NCI-H2196 treated with DMSO at 0.1 percent for 48 hours (cell line): ENCODE measurements around the gene GPX8.

Experiments used
- DNase-seq: peaks from one replicate; lab custom pipeline; 2025; ENCODE audit not compliant: unreplicated experiment; lab: John Stamatoyannopoulos, UW

The GPX8 gene

DNA sequence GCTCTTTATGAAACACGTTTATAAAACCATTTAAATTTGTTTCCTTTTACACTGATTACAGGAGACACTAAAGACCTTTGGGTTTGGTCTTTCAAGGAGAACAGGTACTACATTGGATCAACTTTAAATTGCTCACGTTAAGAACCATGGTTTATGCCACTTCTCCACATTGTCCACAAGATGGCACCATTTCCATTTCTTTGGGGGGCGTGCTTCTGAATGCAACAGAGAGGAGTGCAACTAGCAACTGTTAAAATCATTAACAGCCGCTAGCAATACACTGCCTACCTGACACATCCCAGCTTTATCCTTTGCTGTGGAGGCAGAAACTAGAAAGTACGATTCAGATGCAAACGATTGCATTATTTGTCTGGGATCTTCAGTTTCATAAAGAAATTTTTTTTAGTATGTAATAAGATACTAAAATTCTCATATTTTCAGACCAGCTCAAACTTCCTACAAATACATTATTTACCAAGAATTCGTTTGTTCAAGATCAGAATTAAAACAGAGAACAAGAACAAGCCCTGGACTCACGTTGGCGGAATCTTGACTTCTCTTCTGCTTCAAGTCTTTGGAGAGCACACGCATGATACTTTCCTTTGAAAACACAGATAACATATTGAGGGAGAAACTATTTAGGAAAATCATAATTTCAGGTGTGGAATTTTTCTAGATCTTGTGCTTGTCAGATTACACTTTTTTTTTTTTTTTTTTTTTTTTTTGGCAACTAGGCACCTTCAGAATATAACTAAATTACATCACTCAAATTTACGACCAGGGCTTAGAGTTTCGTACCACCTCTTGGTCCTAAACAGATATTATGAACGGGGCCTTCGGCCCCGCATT is 12.3 kb downstream of the GPX8 start:
- peak; percentile 29 for DNase-seq

DNA sequence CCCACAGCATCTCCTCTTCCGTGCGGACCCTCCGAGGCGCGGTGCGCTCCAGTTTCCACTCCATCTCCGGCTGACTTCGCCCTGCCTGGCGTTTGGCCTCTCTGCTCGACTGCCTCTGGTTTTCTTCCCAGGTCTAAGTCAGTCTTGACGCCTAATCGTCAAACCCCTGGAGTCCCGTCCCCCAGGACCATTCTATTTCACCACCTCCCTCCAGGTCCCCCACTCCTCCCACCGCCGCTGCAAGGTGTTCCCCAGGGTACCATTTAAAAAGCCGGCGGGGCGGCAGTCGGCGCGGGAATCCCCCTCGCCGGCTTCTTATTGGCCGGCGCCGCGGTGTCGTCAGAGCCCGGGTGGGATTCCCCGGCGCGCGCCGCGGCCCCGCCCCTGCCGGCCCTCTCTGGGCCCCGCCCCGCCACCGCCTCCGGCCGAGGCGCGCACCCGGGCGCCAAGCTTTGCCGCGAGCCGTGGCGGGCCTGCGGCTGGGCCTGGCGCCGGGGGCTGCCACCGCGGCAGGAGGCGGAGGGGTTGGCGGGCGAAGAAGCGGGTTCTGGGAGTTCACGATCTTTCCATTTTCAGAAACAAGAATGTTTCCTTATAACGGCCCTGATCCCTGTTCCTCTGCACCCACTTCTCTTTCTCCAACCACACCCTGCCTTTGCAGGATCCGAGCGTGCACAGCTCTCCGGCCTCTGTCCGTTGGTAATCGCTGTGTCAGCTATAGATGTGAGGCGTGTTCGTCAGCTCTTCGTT is 13.1 kb downstream of the GPX8 start, which contains the start of gene CDC20B:
Gene CDC20B (minus strand): TSS at position 241 of the 750 bp plus-strand sequence. CDS start 177 bp downstream, at position 64.
- DNase-seq, result peak; percentile 15

DNA sequence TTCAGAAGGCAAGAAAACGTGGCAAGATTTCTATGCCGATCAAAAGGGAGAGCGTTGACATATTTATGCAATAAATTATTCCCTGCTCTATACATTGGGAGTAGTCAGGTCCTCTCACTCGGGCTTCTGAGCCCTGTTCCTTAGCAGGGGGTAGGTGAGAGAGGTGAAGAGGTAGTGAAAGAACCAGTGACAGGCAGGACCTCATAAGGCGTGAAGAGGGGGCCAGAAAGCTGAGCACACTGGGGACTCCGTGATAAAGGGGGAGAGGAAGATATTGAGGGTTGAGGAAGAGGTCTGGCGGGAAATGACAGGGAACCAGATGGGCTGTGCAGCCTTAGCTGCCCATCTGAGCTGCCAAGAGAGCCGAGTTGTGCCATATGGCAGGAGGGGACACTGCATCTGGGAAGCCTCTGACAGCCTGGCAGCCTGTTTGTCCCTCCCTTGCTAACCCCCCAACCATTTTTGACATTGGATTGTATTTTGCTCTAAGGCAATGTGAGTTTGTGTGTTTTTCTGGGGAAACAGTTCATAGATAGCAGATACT is 13.8 kb downstream of the GPX8 start:
- no peak for DNase-seq

DNA sequence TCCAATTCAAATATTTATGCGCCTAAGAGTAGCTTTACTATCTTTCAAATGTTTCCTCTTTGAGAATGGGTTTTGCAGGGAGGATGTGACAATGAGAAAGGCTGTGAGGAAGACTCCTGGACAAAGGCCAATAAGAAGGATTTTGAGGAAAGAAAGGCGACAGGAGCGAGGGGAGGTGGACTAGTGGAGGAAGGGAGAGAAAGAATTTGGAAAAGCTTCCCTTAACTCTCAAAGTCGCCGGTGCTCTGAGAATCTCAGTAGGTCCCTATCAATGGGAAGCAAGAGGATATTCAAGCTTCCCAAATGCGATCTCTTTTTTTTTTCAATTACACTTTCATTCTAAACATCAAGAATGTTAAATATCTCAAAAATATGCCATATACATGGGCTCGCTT is 15.8 kb downstream of the GPX8 start:
- DNase-seq, result no peak

DNA sequence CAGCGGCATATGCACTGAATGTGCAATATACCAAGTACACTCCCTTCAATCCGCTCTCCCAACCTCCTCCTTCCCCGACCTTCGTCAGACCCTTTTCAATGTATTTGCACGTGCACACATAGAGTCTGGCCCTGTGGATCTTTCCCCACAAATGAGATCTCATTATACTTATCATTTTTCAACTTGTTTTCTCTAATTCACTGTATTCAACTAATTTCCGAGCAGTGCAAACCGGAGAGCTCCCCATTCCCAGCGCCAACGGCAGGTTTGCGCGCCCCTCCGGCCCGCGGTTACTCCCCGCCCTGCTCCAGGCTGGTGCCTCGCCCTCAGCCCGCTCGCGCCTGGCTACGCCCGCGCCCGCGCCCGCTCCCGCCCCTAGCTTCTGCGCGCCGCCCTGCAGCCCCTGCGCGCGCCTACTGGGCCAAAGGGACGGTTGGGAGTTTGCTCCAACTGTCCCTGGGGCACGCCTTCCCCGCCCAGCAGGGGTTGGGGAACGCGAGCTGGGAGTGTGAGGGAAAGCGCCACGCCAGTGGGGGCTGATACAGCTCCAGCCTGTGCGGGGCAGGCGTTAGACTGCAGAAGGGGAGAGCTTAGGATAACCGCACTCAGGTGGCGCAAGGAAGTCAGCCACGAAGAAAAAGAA is 16.3 kb downstream of the GPX8 start:
- peak; percentile 15 for DNase-seq

DNA sequence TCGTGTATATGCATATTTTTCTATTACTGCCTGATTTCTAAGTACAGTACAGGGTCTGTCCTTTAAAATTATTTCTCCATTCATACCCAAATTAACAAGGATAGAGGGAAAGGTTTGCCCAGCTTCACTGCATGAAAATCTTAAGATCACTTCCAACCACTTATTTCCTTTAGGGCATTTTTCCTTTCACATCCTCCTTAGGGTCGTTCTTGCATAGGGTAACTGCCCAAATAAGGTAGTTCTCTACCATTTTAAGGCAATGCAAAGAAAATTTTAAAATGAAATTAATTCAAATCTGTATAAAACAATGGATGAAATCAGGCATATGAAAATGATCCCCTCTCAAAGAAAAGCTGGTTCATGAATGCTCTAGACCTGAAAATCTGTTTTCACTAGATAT is 17.1 kb downstream of the GPX8 start:
- no peak for DNase-seq

DNA sequence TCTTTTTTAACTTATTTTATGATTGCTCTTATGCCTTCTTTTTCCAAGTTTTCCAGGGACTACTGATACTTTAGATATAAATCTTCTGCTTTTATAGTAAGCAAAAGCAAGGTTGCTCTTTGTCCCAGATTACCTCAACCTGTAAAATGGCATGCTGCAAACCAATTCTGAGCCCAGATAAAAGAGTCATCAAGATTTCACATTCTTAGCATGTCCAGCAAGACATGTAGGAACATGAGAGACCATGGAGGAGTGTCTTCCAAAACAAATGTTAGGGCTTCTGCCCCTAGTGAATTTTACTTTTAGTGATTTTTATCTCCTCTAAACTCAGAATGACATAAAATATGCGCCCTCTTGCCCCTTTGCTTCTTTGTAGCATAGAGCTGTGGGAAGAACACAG is 20.0 kb downstream of the GPX8 start:
- DNase-seq, result no peak

DNA sequence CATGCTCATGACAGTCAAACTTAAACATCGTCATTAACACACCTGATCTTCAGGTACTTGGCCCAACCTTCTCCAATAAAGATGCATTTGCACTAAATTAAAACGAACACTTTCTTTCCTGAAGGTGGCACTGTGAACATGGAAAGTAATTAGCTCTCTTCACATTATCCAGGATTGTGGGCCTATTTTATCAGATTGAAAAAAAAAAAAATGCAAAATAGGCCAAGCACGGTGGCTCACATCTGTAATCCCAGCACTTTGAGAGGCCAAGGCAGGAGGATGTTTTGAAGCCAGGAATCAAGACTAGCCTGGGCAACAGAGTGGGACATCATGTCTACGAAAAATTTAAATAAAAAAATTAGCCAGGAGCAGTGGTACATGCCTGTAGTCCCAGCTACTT is 27.4 kb downstream of the GPX8 start:
- peak; percentile 5 for DNase-seq

DNA sequence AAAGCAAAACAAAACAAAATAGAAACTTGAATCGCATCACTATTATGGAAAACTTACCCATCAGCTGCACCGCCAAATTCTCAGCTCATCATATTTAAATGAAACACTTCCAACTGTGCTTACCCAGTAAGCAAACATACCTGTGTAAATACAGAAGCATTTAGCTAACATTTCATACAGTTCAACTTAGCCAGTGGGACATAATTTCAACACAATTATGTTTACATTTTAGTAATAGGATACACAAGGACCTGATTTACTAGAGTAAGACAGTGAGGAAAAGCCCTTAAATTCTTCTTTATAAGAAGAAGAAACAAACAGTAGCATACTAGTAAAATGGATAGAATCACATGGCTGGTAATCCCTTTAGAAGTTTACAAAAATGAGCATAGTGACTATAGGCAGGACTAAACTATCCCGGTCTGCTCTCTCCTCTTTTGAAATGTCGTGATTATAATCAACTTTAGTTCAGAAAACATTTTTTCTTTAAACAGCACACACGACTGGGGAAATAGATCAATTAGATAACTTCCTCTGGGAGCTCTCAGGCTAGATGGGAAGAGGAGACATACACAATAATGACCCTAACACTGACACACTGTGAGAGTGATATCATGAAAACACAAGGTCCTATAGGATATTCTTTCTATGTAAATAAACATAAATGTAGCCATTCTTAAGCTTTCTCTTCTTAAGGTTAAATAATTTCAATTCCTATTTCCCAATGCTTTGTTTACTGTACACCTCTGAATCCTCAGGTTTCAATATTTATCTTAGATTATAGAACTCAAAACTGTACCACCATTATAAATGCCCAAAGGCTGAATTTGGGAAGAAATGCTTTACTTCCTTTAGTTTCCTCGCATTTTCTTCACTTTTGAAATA is 28.9 kb downstream of the GPX8 start:
- DNase-seq, result no peak

DNA sequence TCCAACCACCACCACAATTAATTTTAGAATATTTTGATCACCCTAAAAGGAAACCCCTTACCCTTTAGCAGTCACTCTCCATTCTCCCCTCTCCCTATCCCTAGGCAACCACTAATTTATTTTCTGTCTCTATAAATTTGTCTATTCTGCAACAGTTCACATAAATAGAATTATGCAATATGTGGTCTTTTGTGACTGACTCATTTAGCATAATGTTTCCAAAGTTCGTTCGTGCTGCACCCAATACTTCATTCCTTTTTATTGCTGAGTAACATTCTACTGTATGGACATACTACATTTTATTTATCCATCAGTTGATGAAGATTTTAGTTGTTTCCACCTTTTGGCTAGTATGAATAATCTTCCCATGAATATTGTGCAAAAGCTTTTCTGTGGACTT is 31.2 kb downstream of the GPX8 start:
- DNase-seq, result no peak

DNA sequence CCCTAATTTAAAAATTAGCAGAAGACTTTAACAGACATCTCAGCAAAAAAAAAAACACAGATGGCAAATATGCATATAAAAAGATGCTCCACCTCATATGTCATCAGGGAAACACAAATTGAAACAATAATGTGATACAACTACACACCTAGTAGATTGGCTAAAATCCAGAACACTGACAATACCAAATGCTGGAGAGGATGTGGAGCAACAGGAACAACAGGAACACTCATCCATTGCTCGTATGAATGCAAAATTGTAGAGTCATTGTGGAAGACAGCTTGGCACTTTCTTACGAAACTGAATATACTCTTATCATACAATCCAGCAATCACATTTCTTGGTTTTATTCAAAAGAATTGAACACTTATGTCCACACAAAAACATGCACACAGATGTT is 45.0 kb downstream of the GPX8 start:
- no peak for DNase-seq

DNA sequence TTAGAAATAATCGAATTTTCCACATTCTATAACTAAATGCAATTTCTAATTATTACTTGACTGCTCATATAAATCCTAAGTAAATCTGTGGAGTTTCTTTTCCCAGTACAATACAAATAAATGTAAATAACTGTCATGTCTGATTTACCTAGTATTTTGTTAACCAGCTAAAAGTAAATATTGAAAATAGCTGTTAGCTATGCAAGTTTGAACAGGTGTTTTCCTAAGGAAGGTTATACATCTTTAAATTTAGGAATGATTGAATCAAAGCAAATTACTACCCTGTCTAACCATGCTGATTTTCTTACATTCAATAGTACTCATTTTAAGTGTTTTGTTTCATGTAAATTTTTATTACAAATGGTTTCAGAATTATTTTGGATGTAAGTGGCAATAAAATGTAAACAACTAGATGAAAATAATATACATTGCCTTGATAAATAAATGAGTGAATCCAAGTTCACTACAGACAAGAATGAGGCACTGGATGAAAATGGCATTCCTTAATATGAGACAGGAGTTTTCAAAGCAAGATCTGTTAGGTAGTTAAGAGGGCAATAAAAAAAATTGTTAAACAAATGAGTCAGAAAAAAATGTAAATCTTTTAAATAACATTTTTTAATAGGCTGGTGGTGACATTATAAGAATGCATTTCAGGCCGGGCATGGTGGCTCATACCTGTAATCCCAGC is 51.4 kb downstream of the GPX8 start:
- no peak for DNase-seq
